ENCODE results near the gene PTPN5.
"Not testable (repeated sequence)": the region's sequence is repeated elsewhere in the genome, so short reads cannot be mapped to it uniquely, and the experiment has no call there.

PTPN5 gene

DNA sequence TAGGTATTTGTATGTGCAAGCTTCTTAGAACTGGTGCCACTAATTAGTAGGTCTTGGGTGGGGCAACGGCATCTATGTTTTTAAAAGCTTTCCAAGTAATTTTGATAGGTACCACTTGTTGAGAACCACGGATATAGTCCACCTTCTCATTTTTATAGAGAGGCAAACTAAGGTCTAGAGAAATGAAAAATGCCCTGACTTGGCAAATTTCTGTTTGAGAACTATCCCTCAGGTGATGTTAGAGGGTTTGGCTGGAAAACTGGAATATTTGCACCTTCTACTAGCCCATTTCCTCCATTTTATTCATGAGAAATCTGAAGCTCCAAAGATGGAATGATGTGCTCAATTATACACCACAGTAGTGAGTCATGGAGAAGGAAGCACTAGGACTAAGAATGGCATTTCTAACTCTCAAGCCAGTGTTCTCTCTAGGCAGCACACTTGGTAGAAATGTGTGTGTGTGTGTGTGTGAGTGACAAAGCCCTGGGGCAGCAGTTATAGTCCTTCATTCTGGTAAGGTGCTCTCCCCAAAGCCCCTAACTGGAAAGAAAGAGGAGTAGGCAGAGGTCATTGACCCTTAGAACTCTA, 94.9 kb downstream of the PTPN5 start:
- Histone ChIP-seq H3K4me1 (ENCODE audit: control insufficient read depth, insufficient read depth, low read length) (no peaks in the 10 kb centered on the region), H3K27me3 (ENCODE audit: control insufficient read depth, insufficient read depth, low read length, poor library complexity, severe bottlenecking) (peaks cover 43% of the 10 kb centered on the region), H3K9me3 (ENCODE audit: control insufficient read depth, low read length) (no peaks in the 10 kb centered on the region), H3K27ac (ENCODE audit: insufficient read depth, low read depth, low read length, poor library complexity, severe bottlenecking) (no peak overlapping the region), H3K36me3 (ENCODE audit: control insufficient read depth, insufficient read depth, low read length) (no peaks in the 10 kb centered on the region), H3K4me3 (ENCODE audit: insufficient read depth, low read depth, low read length) (no peak overlapping the region)
- 80 to 83% methylated on average over 2 of the region's 2 CpGs for WGBS, 2 experiments

GRCh38 chr11:18692941-18693760, 98.4 kb downstream of the PTPN5 start:
- Histone ChIP-seq H3K27me3 (ENCODE audit: control insufficient read depth, insufficient read depth, low read length, poor library complexity, severe bottlenecking) (peaks cover 20% of the 10 kb centered on the region), H3K27ac (ENCODE audit: insufficient read depth, low read depth, low read length, poor library complexity, severe bottlenecking) (no peak overlapping the region), H3K4me3 (ENCODE audit: insufficient read depth, low read depth, low read length) (no peak overlapping the region), H3K36me3 (ENCODE audit: control insufficient read depth, insufficient read depth, low read length) (no peaks in the 10 kb centered on the region), H3K4me1 (ENCODE audit: control insufficient read depth, insufficient read depth, low read length) (no peaks in the 10 kb centered on the region), H3K9me3 (ENCODE audit: control insufficient read depth, low read length) (no peaks in the 10 kb centered on the region)
- 86 to 89% methylated on average over 9 of the region's 9 CpGs for WGBS, 2 experiments

GRCh38 chr11:18691467-18692140, 100.0 kb downstream of the PTPN5 start:
- H3K9me3 ChIP-seq (ENCODE audit: control insufficient read depth, low read length); H3K4me1 ChIP-seq (ENCODE audit: control insufficient read depth, insufficient read depth, low read length); H3K27ac ChIP-seq (ENCODE audit: insufficient read depth, low read depth, low read length, poor library complexity, severe bottlenecking); H3K36me3 ChIP-seq (ENCODE audit: control insufficient read depth, insufficient read depth, low read length); H3K4me3 ChIP-seq (ENCODE audit: insufficient read depth, low read depth, low read length); H3K27me3 ChIP-seq (ENCODE audit: control insufficient read depth, insufficient read depth, low read length, poor library complexity, severe bottlenecking): not testable (repeated sequence)
- 86 to 94% methylated on average over 2 to 4 of the region's 4 CpGs for WGBS, 2 experiments

GRCh38 chr11:18684267-18684666, 107.3 kb downstream of the PTPN5 start:
- Histone ChIP-seq H3K9me3 (ENCODE audit: control insufficient read depth, low read length) (no peaks in the 10 kb centered on the region), H3K27me3 (ENCODE audit: control insufficient read depth, insufficient read depth, low read length, poor library complexity, severe bottlenecking) (no peaks in the 10 kb centered on the region), H3K4me3 (ENCODE audit: insufficient read depth, low read depth, low read length) (no peak overlapping the region), H3K27ac (ENCODE audit: insufficient read depth, low read depth, low read length, poor library complexity, severe bottlenecking) (no peak overlapping the region), H3K36me3 (ENCODE audit: control insufficient read depth, insufficient read depth, low read length) (no peaks in the 10 kb centered on the region), H3K4me1 (ENCODE audit: control insufficient read depth, insufficient read depth, low read length) (no peaks in the 10 kb centered on the region)
- WGBS, 2 experiments = 100% methylated on average over 1 of the region's 1 CpG

- H3K27me3 ChIP-seq (ENCODE audit: control insufficient read depth, insufficient read depth, low read length, poor library complexity, severe bottlenecking) = no peaks in the 10 kb centered on the region
- H3K9me3 ChIP-seq (ENCODE audit: control insufficient read depth, low read length) = no peaks in the 10 kb centered on the region
- H3K36me3 ChIP-seq (ENCODE audit: control insufficient read depth, insufficient read depth, low read length) = no peaks in the 10 kb centered on the region
- no peaks in the 10 kb centered on the region for H3K4me1 ChIP-seq (ENCODE audit: control insufficient read depth, insufficient read depth, low read length)
- WGBS, 2 experiments = 100% methylated on average over 1 to 2 of the region's 3 CpGs
- H3K4me3 ChIP-seq (ENCODE audit: insufficient read depth, low read depth, low read length) = no peak overlapping the region
- H3K27ac ChIP-seq (ENCODE audit: insufficient read depth, low read depth, low read length, poor library complexity, severe bottlenecking) = no peak overlapping the region
These were observed 109.1 kb downstream of the PTPN5 start for GRCh38 chr11:18682466-18682865.

- not testable (repeated sequence) for H3K4me3 ChIP-seq (ENCODE audit: insufficient read depth, low read depth, low read length); H3K9me3 ChIP-seq (ENCODE audit: control insufficient read depth, low read length); H3K27me3 ChIP-seq (ENCODE audit: control insufficient read depth, insufficient read depth, low read length, poor library complexity, severe bottlenecking); H3K36me3 ChIP-seq (ENCODE audit: control insufficient read depth, insufficient read depth, low read length); H3K4me1 ChIP-seq (ENCODE audit: control insufficient read depth, insufficient read depth, low read length); H3K27ac ChIP-seq (ENCODE audit: insufficient read depth, low read depth, low read length, poor library complexity, severe bottlenecking)
- 90 to 100% methylated on average over 1 of the region's 1 CpG for WGBS, 2 experiments
These were observed 109.6 kb downstream of the PTPN5 start for GRCh38 chr11:18681949-18682348.
